Kidney epithelial cell (primary cell): ENCODE measurements around the gene MRPL28. TPM values are rescaled to one million over a fixed set of nuclear protein-coding genes. Genes with fewer than 3 reads are reported as not detected.

Experiments
- DNase-seq: peaks from one replicate; pipeline ENCODE4 v3.0.0-alpha.2; 2010; ENCODE audit warnings: low read depth
- H3K27me3 ChIP-seq: 2 replicates; pipeline ENCODE4 v1.6.0; 2011; ENCODE audit warnings: low read length; ENCODE audit not compliant: control insufficient read depth, insufficient read depth
- H3K36me3 ChIP-seq: 2 replicates; pipeline ENCODE4 v1.5.1; 2011; ENCODE audit warnings: low read length; ENCODE audit not compliant: control insufficient read depth, insufficient read depth
- H3K4me3 ChIP-seq: 2 replicates; pipeline ENCODE4 v1.5.1; 2011; ENCODE audit warnings: low read depth, mild to moderate bottlenecking, control low read depth, low read length
- total RNA-seq: library from RNA; depleted of rRNA; stranded (reverse); fragments of >200 nt; gene quantifications from 2 replicates; pipeline ENCODE4 v1.2.3, GENCODE V29; 2015
- TF ChIP-seq, protein P1 (sequence below): IDR thresholded peaks from 2 replicates; pipeline ENCODE4 v1.5.1; 2011; ENCODE audit warnings: mild to moderate bottlenecking, moderate library complexity, low read length, control low read depth, inconsistent platforms; ENCODE audit not compliant: insufficient read depth, poor library complexity, severe bottlenecking

MRPL28 gene
- total RNA-seq, 1 donor from 2014 or later, result 107 TPM

DNA sequence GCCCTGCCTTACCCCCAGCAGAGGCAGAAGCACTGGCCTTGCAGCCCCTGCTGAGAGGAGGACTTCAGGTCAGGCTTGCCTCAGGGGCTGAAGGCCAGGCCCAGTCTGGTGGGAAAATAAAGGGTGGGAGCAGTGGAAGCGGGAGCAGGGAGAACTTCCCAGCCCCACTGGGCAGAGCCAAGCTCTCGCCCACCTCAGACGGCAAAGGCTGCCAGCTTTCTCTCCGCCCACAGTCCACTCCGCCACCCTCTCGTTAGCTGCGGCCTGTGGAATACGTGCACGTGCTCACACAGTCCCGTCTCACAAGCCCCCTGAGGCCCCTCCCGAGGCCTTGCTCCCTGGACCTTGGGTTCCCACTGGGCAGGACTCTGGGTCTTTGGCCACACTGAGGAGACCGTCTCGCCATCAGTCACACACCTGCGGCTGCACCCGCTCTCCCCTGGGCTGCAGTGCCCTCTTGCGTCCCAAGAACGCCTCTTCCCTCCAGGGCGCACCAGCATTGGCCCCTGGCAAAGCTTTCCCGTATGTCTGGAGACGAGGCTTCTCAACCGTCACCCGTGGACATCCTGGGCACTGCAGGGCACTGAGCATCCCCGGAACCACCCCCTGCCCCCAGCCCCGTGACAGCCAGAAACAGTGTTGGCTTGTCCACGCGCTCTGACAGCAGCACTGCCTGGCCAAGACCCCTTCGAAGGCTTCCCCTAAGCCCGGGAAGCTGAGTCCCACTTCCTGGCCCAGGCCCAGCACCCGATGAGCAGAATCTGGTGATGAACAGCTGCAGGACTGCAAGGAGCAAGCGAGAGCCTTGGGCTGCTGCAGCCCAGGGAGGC, 8.3 kb downstream of the MRPL28 start:
- peaks cover 21% of the 10 kb centered on the region for H3K27me3 ChIP-seq
- H3K4me3 ChIP-seq, result no peak overlapping the region
- TF ChIP-seq, protein P1, sequence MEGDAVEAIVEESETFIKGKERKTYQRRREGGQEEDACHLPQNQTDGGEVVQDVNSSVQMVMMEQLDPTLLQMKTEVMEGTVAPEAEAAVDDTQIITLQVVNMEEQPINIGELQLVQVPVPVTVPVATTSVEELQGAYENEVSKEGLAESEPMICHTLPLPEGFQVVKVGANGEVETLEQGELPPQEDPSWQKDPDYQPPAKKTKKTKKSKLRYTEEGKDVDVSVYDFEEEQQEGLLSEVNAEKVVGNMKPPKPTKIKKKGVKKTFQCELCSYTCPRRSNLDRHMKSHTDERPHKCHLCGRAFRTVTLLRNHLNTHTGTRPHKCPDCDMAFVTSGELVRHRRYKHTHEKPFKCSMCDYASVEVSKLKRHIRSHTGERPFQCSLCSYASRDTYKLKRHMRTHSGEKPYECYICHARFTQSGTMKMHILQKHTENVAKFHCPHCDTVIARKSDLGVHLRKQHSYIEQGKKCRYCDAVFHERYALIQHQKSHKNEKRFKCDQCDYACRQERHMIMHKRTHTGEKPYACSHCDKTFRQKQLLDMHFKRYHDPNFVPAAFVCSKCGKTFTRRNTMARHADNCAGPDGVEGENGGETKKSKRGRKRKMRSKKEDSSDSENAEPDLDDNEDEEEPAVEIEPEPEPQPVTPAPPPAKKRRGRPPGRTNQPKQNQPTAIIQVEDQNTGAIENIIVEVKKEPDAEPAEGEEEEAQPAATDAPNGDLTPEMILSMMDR, result peak; percentile 90
- no peak for DNase-seq
- no peaks in the 10 kb centered on the region for H3K36me3 ChIP-seq

DNA sequence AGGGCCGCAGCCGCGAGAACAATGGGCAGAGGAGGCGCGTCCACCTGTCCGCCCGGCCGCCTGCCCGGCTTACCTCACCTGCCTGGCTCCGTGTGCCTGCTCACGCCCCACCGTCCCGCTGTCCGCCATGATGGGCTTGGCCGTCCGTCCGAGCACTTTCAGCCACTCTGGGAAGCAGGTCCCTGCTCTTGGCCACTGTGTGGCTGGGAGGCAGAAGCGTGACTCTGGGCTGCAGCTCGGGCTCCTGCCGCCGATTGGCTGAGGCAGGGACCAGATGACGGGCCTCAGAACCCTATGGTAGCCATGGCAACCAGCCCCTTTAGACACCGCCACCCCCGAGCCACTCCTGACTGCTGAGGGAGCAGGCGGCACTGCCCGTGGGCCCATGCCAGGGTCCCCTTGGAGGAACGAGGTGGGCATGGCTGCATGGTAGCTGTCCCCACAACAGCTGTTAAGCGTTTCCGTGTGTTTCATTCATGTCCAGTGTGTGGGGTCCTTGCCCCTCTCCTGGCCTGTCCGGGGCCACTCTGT, 8.9 kb downstream of the MRPL28 start:
- TF ChIP-seq, protein P1, result no peak
- Histone ChIP-seq H3K36me3 (no peaks in the 10 kb centered on the region), H3K4me3 (no peak overlapping the region), H3K27me3 (peaks cover 21% of the 10 kb centered on the region)
- DNase-seq, result no peak

DNA sequence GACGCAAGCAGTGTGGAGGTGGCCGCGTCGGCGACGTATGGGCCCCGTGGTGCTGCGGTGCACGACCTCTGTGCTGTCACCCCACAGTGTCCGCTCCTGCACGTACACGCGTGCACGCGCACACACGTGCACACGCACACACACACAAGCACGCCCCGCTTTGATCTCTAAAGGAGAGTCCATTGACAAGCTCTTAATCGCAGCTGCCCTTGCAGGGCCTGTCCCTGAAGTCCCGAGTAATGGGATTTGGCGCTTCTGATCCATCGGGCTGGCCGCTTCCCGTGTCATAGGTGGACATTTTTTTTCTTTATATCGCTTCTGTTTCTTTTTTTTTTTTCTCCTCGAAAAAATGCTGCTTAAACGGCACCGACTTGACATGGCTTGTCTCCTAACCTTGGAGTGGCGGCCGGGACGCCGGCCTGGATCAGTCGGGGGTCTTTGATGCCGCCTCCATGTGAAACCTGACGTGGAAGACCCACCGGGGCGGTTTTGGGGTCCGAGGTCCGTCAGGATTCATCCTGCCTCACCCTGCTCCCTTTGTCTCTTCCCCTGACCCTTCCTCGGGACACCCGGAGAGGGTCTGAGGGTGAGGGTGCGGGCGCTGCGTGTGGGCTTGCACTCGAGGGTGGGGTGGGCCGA, 9.5 kb downstream of the MRPL28 start:
- DNase-seq, result no peak
- TF ChIP-seq, protein P1, result no peak
- no peak overlapping the region for H3K4me3 ChIP-seq

GRCh38 chr16:359871-360697, 10.3 kb downstream of the MRPL28 start:
- TF ChIP-seq, protein P1, result no peak
- Histone ChIP-seq H3K4me3 (no peak overlapping the region), H3K27me3 (peaks cover 21% of the 10 kb centered on the region), H3K36me3 (no peaks in the 10 kb centered on the region)
- no peak for DNase-seq

More for the DNA sequence above, 9.5 kb downstream of the MRPL28 start:
- H3K36me3 ChIP-seq, result no peaks in the 10 kb centered on the region
- peaks cover 21% of the 10 kb centered on the region for H3K27me3 ChIP-seq

DNA sequence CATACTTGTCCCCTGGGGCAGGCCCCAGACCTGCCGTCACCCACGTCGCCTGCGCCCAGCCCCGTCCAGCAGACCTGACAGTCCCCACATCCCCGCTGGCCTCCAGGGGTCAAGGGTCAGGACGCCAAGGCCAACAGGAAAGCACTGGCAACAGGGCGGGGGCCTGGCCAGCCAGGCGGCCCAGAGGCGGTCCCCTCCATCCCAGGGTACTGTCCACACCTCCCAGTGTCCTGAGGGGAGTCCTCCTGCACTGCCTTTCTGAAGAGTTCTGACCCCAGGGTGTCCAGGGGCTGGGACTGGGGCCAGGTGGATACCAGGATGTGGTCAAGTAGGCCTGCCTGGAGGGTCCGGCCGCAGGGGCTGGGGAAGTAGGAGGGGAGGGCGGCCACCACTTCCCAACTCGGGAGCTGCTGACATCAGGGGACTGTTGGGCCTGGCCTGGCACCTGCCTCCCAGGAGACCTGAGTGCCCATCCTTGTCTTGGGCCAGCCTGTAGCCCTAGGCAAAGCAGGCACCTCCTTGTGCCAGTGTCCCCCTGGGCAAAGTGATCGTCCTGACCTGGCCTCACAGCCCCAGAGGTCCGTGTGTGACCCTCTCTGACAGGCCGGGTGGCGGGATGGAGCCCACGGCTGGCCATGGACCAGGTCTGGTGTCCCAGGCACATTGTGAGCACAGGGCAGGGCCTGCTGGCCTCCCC, 11.1 kb downstream of the MRPL28 start:
- no peak for DNase-seq
- Histone ChIP-seq H3K27me3 (peaks cover 15% of the 10 kb centered on the region), H3K36me3 (no peaks in the 10 kb centered on the region), H3K4me3 (no peak overlapping the region)
- TF ChIP-seq, protein P1, result no peak
